HG03139 (cell line): Measurements from ENCODE around the gene SLC39A2.
"Not testable (repeated sequence)": the region's sequence is repeated elsewhere in the genome, so short reads cannot be mapped to it uniquely, and the experiment has no call there.

Source experiments
- ATAC-seq: cut with Tn5 transposase; IDR thresholded peaks from one replicate; pipeline ENCODE4 v1.9.1; 2021; ENCODE audit not compliant: unreplicated experiment

The SLC39A2 gene

DNA sequence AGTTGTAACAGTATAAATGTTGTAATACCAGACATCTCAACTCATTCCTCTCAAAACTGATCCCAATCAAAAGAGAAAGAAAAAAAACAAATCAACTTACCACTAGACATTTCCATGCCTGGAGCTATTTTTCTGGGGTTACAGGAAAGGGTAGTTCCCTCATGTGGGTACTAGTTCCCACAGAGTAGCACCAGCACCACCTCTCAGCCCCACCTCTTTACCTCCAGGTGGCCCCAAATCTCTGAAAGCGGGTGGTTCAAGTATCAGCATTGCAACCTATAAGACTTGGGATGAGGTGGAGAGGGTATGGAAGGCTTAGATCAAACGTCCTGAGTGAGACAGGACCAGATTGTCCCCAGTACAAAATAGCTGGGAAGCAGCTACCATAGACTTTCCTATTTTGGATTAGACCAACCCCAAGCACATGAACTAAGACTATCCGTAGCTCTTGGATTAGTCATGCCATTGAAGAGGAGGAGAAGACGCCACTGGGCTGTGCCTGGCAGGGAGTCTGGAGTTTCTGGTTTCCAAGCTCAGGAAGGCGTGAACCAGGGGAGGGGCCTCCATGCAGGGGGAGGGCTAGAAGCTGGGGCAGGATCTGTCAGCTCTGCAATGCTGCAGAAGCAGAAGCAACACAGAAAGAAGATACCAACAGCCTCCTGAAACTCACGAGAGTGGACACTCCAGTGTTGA lies at the start of gene SLC39A2:
TSS of gene SLC39A2 (plus strand) at position 620 of the 693 bp plus-strand sequence. CDS start 154 bp downstream, outside the sequence.
- ATAC-seq, result no peak

DNA sequence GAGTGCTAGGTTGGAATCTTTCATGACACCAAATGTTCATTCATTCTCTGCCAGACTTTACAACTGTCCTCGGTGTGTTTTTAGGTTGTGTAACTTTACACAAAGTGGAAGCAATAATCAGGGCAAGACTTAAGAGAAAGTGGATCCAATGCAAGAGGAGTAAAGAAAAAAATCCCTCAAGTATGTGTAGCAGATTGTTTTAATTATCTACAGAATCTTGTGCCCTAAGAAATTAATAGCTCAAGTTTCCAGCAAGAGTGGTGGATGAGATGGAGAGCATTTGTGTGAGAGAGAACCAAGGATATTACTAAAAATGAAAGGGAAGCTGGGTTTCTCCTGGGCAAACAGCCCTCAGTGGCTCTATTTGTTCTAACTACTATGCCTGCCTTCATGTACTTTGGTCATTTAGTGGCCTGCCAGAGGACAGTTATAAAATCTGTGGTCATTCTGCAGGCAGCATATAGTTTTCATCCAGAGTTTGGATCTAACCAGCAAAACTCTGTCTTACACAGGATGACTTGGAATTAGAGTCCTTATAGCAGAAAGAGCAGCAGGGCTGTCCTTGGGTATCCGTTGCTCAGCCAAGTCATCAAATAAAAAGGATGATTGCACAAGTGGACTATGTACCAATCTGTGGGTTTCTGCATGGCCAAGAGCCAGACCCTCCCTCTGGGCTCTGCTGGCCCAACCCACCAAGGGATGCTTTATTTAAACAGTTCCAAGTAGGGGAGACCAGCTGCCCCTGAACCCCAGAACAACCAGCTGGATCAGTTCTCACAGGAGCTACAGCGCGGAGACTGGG lies 44.2 kb upstream of the SLC39A2 start, which contains the start of gene RNASE2:
TSS of gene RNASE2 (plus strand) at position 752 of the 802 bp plus-strand sequence. CDS start 285 bp downstream, outside the sequence.
- not testable (repeated sequence) for ATAC-seq

DNA sequence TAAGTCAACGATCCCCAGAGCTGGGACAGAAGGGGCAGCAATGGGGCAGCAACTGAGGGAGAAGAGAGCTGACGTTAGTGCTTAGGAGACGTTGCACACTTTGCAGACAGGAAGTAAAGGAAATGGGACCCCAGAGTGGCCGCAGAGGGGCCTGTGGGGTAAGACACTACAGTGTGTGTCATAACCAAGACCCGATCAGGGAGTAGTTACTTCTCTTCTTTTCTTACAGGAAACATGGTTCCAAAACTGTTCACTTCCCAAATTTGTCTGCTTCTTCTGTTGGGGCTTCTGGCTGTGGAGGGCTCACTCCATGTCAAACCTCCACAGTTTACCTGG lies 43.6 kb upstream of the SLC39A2 start:
- not testable (repeated sequence) for ATAC-seq

DNA sequence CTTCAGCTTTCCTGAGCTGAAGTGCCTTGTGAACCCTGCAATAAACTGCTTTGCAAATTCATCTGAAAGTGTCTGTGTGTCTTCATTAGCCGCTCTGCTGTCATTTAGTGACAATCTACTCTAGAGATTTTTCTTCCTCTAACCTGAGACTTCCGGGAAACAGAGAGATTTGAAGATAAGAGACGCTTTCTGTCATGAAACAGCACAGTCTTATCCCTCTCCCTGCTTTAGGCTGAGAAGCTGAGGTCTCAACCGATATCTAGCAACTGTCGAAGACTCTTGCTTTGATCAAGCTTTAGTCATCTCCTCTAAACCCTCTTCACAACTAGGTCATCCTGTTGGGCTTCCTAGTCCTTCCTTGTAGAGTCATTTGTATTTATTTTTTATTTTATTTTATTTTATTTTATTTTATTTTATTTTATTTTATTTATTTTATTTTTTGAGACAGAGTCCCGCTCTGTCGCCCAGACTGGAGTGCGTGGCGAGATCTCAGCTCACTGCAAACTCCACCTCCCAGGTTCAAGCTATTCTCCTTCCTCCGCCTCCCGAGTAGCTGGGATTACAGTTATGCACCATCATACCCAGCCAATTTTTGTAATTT lies 42.6 kb upstream of the SLC39A2 start:
- ATAC-seq, result no peak

- ATAC-seq, result not testable (repeated sequence)
These were observed 40.1 kb upstream of the SLC39A2 start for GRCh38 chr14:20958946-20959345.

- ATAC-seq, result no peak
These were observed 29.8 kb upstream of the SLC39A2 start for GRCh38 chr14:20969336-20969735.

DNA sequence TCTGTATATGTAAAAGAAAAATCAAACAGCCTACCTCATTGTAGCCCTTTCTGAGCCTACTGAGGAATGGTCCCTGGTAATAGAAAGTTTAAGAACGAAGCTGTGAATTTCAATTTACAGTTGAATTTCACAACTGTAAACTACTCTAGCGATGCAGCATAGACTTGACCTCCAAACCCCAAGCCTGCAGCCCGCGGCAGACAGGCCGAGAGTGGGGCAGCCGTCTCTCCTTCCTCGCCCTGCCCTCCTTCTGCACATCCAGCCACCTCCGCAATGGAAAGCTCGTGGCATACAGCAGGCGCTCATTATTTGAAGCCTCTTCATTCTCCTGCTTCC lies 28.5 kb upstream of the SLC39A2 start:
- ATAC-seq, result peak; percentile 7

- peak; percentile 86 for ATAC-seq
These were observed 27.9 kb upstream of the SLC39A2 start for GRCh38 chr14:20970983-20971704.

GRCh38 chr14:20971705-20972021 lies 27.4 kb upstream of the SLC39A2 start:
- ATAC-seq, result no peak

- ATAC-seq, result no peak
These were observed 25.6 kb upstream of the SLC39A2 start for GRCh38 chr14:20973501-20973900.

DNA sequence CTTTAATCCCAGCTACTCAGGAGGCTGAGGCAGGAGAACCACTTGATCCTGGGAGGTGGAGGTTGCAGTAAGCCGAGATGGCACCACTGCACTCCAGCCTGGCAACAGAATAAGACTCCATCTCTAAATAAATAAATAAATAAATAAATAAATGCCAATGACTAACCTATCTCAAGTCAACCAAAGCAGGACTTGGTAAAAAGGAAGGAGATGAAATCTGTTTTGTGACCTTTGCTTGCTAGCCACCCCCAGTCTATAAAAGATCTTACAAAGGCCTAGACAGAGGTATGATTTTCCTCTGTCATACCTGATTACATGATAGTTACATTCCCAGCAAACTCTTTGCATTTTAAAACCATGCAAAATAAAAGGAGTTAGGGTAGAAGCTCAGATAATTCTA lies 22.8 kb upstream of the SLC39A2 start:
- ATAC-seq, result no peak

GRCh38 chr14:20978687-20979086 lies 20.4 kb upstream of the SLC39A2 start:
- ATAC-seq, result no peak

DNA sequence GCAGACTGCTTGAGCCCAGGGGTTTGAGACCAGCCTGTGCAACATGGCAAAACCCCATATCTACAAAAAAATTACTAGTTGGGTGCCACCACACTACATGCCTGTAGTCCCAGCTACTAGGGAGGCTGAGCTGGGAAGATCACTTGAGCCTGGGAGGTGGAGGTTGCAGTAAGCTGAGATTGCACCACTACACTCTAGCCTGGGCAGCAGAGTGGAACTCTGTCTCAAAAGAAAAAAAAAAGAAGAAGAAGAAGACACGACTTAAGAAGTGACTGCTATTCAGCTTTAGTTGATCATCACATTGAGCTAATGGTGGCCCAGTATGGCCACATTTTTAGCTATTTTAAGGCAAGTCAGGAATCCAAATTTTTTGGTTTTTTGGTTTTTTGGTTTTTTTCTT lies 18.2 kb upstream of the SLC39A2 start:
- ATAC-seq, result no peak

- ATAC-seq, result no peak
These were observed 16.3 kb upstream of the SLC39A2 start for GRCh38 chr14:20982646-20983369.

DNA sequence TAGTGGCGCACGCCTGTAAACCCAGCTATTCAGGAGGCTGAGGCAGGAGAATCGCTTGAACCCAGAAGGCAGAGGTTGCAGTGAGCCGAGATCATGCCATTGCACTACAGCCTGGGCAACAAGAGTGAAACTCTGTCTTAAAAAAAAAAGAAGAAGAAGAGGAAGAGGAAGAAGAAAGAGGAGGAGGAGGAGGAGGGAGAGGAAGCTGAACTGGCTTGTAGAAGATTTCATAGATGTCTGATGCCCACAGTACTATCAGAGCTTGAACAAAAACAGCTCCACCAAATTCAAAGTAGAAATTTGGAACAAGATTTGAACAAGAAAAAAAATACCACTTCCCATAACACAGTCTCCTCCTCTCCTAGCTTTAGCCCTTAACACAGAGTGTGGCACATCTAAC lies 13.4 kb upstream of the SLC39A2 start:
- ATAC-seq, result not testable (repeated sequence)

DNA sequence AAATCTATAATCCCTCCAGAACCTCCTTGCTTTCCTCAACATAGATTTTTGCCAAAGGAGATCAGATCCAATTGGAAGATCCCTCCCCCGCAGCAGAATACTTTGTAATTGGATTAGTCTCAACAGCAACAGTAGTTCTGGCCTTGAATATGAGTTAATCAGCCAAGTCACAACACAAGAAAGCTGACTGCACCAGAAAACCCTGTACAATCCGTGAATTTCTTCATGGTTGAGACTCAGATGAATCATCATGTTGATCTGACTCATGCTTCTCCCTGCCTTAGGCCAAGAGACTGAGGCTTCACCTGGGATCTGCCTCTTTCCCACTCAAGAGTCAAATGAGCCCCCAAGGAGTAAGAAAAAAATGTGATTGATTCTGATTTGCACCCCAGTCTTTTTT lies 12.3 kb upstream of the SLC39A2 start:
- ATAC-seq, result no peak

GRCh38 chr14:20988717-20989470 lies 10.2 kb upstream of the SLC39A2 start:
- ATAC-seq, result no peak

DNA sequence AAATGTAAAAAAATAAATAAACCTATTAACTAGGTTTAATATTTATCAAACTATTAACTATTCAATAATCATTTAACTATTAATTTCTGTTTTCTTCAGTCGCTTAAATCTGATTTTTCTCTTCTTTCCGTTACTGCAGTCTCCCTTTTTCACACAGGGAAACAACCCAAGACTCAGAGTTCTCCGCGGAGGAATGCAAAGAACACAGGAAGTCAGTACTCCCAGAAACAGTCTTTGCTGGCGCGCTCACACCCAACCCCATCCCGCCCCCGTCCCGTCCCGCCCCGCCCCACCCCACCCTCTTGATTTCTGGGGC lies 9.7 kb upstream of the SLC39A2 start:
- ATAC-seq, result no peak

GRCh38 chr14:20989787-20990600 lies 9.1 kb upstream of the SLC39A2 start, which contains the start of gene METTL17:
TSS of gene METTL17 (plus strand) at chr14:20989980. CDS start at chr14:20990003, 23 bp downstream.
- peak; percentile 90 for ATAC-seq
